CD4-positive, alpha-beta T cell treated with Interleukin-6 for 4 hours (primary cell): ENCODE measurements around the gene USP17L20.
A peak's percentile ranks its signal among the peaks of the same experiment; 100 is the strongest.
"Not testable (repeated sequence)": the region's sequence is repeated elsewhere in the genome, so short reads cannot be mapped to it uniquely, and the experiment has no call there.

Experiments
- DNase-seq: peaks from one replicate; pipeline ENCODE4 v3.0.0-alpha.2; 2020; ENCODE audit warnings: mixed read lengths

USP17L20 gene

GRCh38 chr4:9257824-9258223, at the start of gene USP17L20:
TSS of gene USP17L20 (plus strand) at chr4:9258124. CDS start at chr4:9258124, 0 bp downstream.
- not testable (repeated sequence) for DNase-seq

GRCh38 chr4:9210357-9210756, 47.6 kb upstream of the USP17L20 start, which contains the start of gene USP17L10:
TSS of gene USP17L10 (plus strand) at chr4:9210657. CDS start at chr4:9210657, 0 bp downstream.
- not testable (repeated sequence) for DNase-seq

DNA sequence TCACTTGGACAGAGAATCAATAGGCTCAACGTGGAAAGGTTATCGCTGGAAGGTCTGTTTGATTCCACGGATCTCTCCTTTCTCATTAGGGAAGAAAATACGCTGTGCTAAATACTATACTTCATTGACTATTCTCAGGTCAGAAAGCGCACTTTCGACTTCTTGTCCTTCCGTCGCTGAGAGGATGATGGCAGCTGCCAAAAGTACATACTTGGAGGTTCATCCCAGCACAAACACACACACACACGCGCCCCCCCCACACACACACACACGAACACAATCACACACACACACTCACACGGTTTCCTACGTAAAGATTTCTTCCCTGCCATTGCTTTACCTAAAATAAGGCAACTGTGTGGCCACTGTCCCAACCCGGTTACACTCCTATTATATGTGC, 43.2 kb upstream of the USP17L20 start:
- not testable (repeated sequence) for DNase-seq

- not testable (repeated sequence) for DNase-seq
Measured at GRCh38 chr4:9215105-9215504, 42.8 kb upstream of the USP17L20 start, which contains the start of gene USP17L11. TSS of gene USP17L11 (plus strand) at chr4:9215405. CDS start at chr4:9215405, 0 bp downstream.

GRCh38 chr4:9219852-9220251, 38.1 kb upstream of the USP17L20 start, which contains the start of gene USP17L12:
TSS of gene USP17L12 (plus strand) at chr4:9220152. CDS start at chr4:9220152, 0 bp downstream.
- not testable (repeated sequence) for DNase-seq

GRCh38 chr4:9224596-9224995, 33.3 kb upstream of the USP17L20 start, which contains the start of gene USP17L13:
TSS of gene USP17L13 (plus strand) at chr4:9224896. CDS start at chr4:9224896, 0 bp downstream.
- DNase-seq, result not testable (repeated sequence)

GRCh38 chr4:9230249-9230648, 27.7 kb upstream of the USP17L20 start:
- DNase-seq, result not testable (repeated sequence)

DNA sequence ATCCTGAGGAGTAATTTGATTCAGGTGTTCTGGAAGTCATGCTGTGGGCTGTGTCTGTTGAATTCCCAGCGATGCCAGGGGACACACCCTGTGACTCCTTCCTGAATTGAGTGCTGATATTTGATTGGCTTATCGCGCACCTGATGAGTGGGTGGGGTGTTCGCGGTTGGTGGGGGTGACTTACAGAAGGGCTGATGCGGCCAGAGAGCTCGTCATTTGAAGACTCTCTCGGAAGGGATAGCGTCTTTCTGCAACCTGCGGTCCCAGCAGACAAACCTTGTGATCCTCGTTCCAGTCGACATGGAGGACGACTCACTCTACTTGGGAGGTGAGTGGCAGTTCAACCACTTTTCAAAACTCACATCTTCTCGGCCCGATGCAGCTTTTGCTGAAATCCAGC, 23.8 kb upstream of the USP17L20 start, which contains the start of gene USP17L15:
USP17L15 (plus strand) TSS at position 301 of the 400 bp plus-strand sequence; CDS start at position 301, 0 bp downstream.
- not testable (repeated sequence) for DNase-seq

DNA sequence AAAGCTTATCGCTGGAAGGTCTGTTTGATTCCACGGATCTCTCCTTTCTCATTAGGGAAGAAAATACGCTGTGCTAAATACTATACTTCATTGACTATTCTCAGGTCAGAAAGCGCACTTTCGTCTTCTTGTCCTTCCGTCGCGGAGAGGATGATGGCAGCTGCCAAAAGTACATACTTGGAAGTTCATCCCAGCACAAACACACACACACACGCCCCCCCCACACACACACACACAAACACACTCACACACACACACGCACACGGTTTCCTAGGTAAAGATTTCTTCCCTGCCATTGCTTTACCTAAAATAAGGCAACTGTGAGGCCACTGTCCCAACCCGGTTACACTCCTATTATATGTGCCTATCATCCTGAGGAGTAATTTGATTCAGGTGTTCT, 19.5 kb upstream of the USP17L20 start:
- DNase-seq, result peak; percentile 0

GRCh38 chr4:9243579-9243978, 14.3 kb upstream of the USP17L20 start, which contains the start of gene USP17L17:
TSS of gene USP17L17 (plus strand) at chr4:9243879. CDS start at chr4:9243879, 0 bp downstream.
- DNase-seq, result not testable (repeated sequence)

DNA sequence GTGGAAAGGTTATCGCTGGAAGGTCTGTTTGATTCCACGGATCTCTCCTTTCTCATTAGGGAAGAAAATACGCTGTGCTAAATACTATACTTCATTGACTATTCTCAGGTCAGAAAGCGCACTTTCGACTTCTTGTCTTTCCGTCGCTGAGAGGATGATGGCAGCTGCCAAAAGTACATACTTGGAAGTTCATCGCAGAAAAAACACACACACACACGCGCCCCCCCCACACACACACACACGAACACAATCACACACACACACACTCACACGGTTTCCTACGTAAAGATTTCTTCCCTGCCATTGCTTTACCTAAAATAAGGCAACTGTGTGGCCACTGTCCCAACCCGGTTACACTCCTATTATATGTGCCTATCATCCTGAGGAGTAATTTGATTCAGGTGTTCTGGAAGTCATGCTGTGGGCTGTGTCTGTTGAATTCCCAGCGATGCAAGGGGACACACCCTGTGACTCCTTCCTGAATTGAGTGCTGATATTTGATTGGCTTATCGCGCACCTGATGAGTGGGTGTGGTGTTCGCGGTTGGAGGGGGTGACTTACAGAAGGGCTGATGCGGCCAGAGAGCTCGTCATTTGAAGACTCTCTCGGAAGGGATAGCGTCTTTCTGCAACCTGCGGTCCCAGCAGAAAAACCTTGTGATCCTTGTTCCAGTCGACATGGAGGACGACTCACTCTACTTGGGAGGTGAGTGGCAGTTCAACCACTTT, 9.8 kb upstream of the USP17L20 start, which contains the start of gene USP17L18:
USP17L18 (plus strand) TSS at position 678 of the 728 bp plus-strand sequence; CDS start at position 678, 0 bp downstream.
- not testable (repeated sequence) for DNase-seq

DNA sequence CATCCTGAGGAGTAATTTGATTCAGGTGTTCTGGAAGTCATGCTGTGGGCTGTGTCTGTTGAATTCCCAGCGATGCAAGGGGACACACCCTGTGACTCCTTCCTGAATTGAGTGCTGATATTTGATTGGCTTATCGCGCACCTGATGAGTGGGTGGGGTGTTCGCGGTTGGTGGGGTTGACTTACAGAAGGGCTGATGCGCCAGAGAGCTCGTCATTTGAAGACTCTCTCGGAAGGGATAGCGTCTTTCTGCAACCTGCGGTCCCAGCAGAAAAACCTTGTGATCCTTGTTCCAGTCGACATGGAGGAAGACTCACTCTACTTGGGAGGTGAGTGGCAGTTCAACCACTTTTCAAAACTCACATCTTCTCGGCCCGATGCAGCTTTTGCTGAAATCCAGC, 4.8 kb upstream of the USP17L20 start, which contains the start of gene USP17L19:
USP17L19 (plus strand) TSS at position 301 of the 400 bp plus-strand sequence; CDS start at position 301, 0 bp downstream.
- not testable (repeated sequence) for DNase-seq

- DNase-seq, result not testable (repeated sequence)
Measured at GRCh38 chr4:9262572-9262971, 4.6 kb downstream of the USP17L20 start, which contains the start of gene USP17L21. TSS of gene USP17L21 (plus strand) at chr4:9262872. CDS start at chr4:9262872, 0 bp downstream.

DNA sequence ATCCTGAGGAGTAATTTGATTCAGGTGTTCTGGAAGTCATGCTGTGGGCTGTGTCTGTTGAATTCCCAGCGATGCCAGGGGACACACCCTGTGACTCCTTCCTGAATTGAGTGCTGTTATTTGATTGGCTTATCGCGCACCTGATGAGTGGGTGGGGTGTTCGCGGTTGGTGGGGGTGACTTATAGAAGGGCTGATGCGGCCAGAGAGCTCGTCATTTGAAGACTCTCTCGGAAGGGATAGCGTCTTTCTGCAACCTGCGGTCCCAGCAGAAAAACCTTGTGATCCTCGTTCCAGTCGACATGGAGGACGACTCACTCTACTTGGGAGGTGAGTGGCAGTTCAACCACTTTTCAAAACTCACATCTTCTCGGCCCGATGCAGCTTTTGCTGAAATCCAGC, 9.4 kb downstream of the USP17L20 start, which contains the start of gene USP17L22:
USP17L22 (plus strand) TSS at position 301 of the 400 bp plus-strand sequence; CDS start at position 301, 0 bp downstream.
- DNase-seq, result not testable (repeated sequence)

GRCh38 chr4:9271719-9272118, 13.8 kb downstream of the USP17L20 start:
- not testable (repeated sequence) for DNase-seq
